ENCODE results near the gene TMPO.

DNA sequence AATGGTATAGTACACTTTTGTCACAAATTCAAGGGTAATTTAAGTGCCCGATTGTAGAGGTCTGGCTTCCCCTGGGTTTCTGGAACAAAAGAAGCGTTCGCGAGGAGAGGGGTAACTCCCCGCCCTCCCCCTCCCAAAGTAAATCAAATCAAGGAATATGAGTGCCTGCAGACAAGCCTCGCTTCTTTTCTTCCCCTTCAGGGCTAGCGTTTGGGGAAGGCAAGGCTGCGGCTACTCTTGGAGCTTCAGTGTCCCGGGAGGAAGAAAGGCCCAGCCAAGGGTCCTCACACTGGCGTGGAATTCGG, 456 bp upstream of the TMPO start:
- TF ChIP-seq, protein P1, sequence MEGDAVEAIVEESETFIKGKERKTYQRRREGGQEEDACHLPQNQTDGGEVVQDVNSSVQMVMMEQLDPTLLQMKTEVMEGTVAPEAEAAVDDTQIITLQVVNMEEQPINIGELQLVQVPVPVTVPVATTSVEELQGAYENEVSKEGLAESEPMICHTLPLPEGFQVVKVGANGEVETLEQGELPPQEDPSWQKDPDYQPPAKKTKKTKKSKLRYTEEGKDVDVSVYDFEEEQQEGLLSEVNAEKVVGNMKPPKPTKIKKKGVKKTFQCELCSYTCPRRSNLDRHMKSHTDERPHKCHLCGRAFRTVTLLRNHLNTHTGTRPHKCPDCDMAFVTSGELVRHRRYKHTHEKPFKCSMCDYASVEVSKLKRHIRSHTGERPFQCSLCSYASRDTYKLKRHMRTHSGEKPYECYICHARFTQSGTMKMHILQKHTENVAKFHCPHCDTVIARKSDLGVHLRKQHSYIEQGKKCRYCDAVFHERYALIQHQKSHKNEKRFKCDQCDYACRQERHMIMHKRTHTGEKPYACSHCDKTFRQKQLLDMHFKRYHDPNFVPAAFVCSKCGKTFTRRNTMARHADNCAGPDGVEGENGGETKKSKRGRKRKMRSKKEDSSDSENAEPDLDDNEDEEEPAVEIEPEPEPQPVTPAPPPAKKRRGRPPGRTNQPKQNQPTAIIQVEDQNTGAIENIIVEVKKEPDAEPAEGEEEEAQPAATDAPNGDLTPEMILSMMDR (IDR thresholded peaks at IDR 0.05; ENCODE audit: extremely low read depth in 1 of 2, insufficient read depth in 1 of 2, low read depth in 1 of 2, low read length in 2 of 2), result no peak
- TF ChIP-seq MYC (IDR thresholded peaks at IDR 0.05; ENCODE audit: low read depth, low read length) (no peak), POLR2AphosphoS5 (IDR thresholded peaks at IDR 0.05; ENCODE audit: insufficient read depth, low read depth, low read length) (no peak), POLR2A (IDR thresholded peaks at IDR 0.05; ENCODE audit: low read depth, low read length) (no peak), FOS (IDR thresholded peaks at IDR 0.05; ENCODE audit: borderline replicate concordance, insufficient read depth, low read length) (no peak)
- TF ChIP-seq, protein P2, sequence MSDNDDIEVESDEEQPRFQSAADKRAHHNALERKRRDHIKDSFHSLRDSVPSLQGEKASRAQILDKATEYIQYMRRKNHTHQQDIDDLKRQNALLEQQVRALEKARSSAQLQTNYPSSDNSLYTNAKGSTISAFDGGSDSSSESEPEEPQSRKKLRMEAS (IDR thresholded peaks at IDR 0.05; ENCODE audit: insufficient read depth, insufficient read length), result no peak
